Heart left ventricle (tissue), 16 donors: ENCODE results near the gene SDHAF4. TPM values are rescaled to one million over a fixed set of nuclear protein-coding genes. Genes with fewer than 3 reads are reported as not detected.

Experiments used
- ATAC-seq, 4 donors: fragments of 200-7000 bp; cut with Tn5 transposase; one replicate each; pipeline ENCODE4 v1.9.1; 2020 to 2022; ENCODE audit warnings: moderate library complexity in 4 of 4, mild to moderate bottlenecking in 3 of 4, moderate number of reproducible peaks in 1 of 4
- DNase-seq, 5 donors: peaks; one replicate each; pipeline ENCODE4 v3.0.0-alpha.2; 2020
- H3K27ac ChIP-seq, 12 donors: fragments of 200-600 bp; sonication (generic) in 4 of 12; one replicate each; pipeline versions ENCODE4 v1.5.0 to v1.8.0; 2016 to 2022; ENCODE audit warnings: mild to moderate bottlenecking in 2 of 12
- H3K27me3 ChIP-seq, 9 donors: fragments of 200-600 bp; sonication (generic) in 2 of 9; one replicate each; pipeline versions ENCODE4 v1.5.1 to v1.8.0; 2016 to 2022; ENCODE audit warnings: mild to moderate bottlenecking in 3 of 9
- H3K36me3 ChIP-seq, 9 donors: fragments of 200-600 bp; sonication (generic) in 2 of 9; one replicate each; pipeline versions ENCODE4 v1.5.0 to v1.8.0; 2018 to 2022; ENCODE audit warnings: mild to moderate bottlenecking in 2 of 9
- H3K4me1 ChIP-seq, 12 donors: fragments of 200-600 bp; sonication (generic) in 4 of 12; one replicate each; pipeline versions ENCODE4 v1.5.0 to v1.8.0; 2016 to 2022; ENCODE audit warnings: mild to moderate bottlenecking in 3 of 12
- H3K4me3 ChIP-seq, 12 donors: fragments of 200-600 bp; sonication (generic) in 4 of 12; one replicate each; pipeline versions ENCODE4 v1.5.0 to v1.8.0; 2017 to 2022; ENCODE audit warnings: mild to moderate bottlenecking in 9 of 12, moderate library complexity in 4 of 12
- H3K9me3 ChIP-seq, 12 donors: fragments of 200-600 bp; sonication (generic) in 4 of 12; one replicate each; pipeline versions ENCODE4 v1.5.0 to v1.8.0; 2016 to 2022; ENCODE audit warnings: mild to moderate bottlenecking in 1 of 12
- CTCF ChIP-seq, 12 donors: fragments of 200-600 bp; sonication (generic) in 4 of 12; IDR thresholded peaks; one replicate each; pipeline versions ENCODE4 v1.5.0 to v1.8.0; 2018 to 2022; ENCODE audit warnings: antibody characterized with exemption in 12 of 12, mild to moderate bottlenecking in 5 of 12
- POLR2A ChIP-seq, 2 donors: fragments of 450-650 bp; IDR thresholded peaks; one replicate each; pipeline ENCODE4 v1.6.1; 2017; ENCODE audit warnings: antibody characterized with exemption in 2 of 2, mild to moderate bottlenecking in 2 of 2, moderate library complexity in 2 of 2
- WGBS, 4 donors: extraction: QIAGEN DNeasy Blood & Tissue Kit in 2 of 4; methylation state at CpG; one replicate each; pipeline versions ENCODE4 v1.1.5 to v1.1.7; 2013 to 2018; 5-methylcytosine and 5-hydroxymethylcytosine counted together
- intact Hi-C, 10 donors: fragments of 100-400 bp; cut with DNase I; formaldehyde crosslinking; loops; one replicate each; pipeline versions ENCODE4 v1.11.1 to v1.14.2; 2022
- polyA plus RNA-seq, 2 donors: library from polyadenylated mRNA; stranded (reverse); fragments of 200-250 nt; gene quantifications; one replicate each; pipeline ENCODE4 v1.2.3, GENCODE V29; 2013
- total RNA-seq, 9 donors: library from RNA; depleted of rRNA in 2 of 9; stranded (reverse); fragments of >200 nt in 2 of 9; fragmentation: NEBNext Ultra II Directional in 3 of 9; extraction: Animal tissue kit (Norgen Biotek cat#: 25700) in 3 of 9; gene quantifications; one replicate each; pipeline versions ENCODE4 v1.1.0 to v1.2.4, GENCODE V29; 2016 to 2023
- donor health status: ischemic (EF 13 %, LVEDD 7.1; RV severe dilation, severe dysfunction).
- donor health status: healthy with polysubstance abuse.
- donor health status: DM: no; HTN: yes; CAD: no.
- donor health status: DM: no; HTN: no; CAD: no.
- donor health status: ischemic (EF 25% LVEDD 6.9; RV normal size, moderate dysfunction).
- donor health status: ischemic (EF 25% LVEDD 5.7; RV mildly dilated, moderate dysfunction).
- donor health status: healthy.
- donor health status: DM: yes; HTN: yes; CAD: no.
- donor health status: ischemic (EF 35%, LVEDD 5.7; RV mildly dilated, moderate dysfunction).
- donor health status: nonischemic (EF 11% LVEDD 7.7; RV severe dilation, severe dysfunction).
- donor health status: DM: yes; HTN: yes; CAD: no.
- donor health status: PGD.
- donor health status: ischemic (EF 29% LVEDD 5.4; RV normal size, mild dysfunction).
- donor health status: nonischemic (EF 23%, LVEDD 6.1; RV moderate dilation, normal function).

Gene SDHAF4
- total and polyA plus RNA-seq, 11 donors: 7.4 to 32.5 (median 14.3) TPM

- Histone ChIP-seq H3K27ac (no peak overlapping the region), H3K27me3 (no peaks in the 10 kb centered on the region), H3K36me3 (no peaks in the 10 kb centered on the region), H3K9me3 (no peaks in the 10 kb centered on the region), H3K4me3 (no peak overlapping the region), H3K4me1 (no peaks in the 10 kb centered on the region)
- DNase-seq (no peak), ATAC-seq (no peak)
- 64 to 75% (median 69%) methylated on average over 1 of the region's 1 CpG for WGBS, 4 donors
- intact Hi-C loops: no loop called here
- no peak for TF ChIP-seq POLR2A (IDR thresholded peaks at IDR 0.05)
- TF ChIP-seq CTCF (IDR thresholded peaks at IDR 0.05): no peak
These were observed 63.2 kb downstream of the SDHAF4 start for GRCh38 chr6:70629929-70630328.

- ATAC-seq: no peak
- Histone ChIP-seq H3K27me3 (no peaks in the 10 kb centered on the region), H3K9me3 (no peaks in the 10 kb centered on the region), H3K36me3 (no peaks in the 10 kb centered on the region), H3K4me1 (no peaks in the 10 kb centered on the region), H3K4me3 (no peak overlapping the region), H3K27ac (no peak overlapping the region)
- DNase-seq: no peak
- TF ChIP-seq CTCF (IDR thresholded peaks at IDR 0.05) (no peak), POLR2A (IDR thresholded peaks at IDR 0.05) (no peak)
- intact Hi-C loops: no loop called here
- WGBS, 4 donors: 42 to 89% (median 68%) methylated on average over 2 of the region's 2 CpGs
These were observed 67.1 kb downstream of the SDHAF4 start for GRCh38 chr6:70633870-70634269.

GRCh38 chr6:70636596-70636995, 69.9 kb downstream of the SDHAF4 start:
- no peak overlapping the region for H3K27ac ChIP-seq
- TF ChIP-seq POLR2A (IDR thresholded peaks at IDR 0.05) (no peak), CTCF (IDR thresholded peaks at IDR 0.05) (no peak)
- no peak overlapping the region for H3K4me3 ChIP-seq
- H3K36me3 ChIP-seq: no peaks in the 10 kb centered on the region
- intact Hi-C loops: no loop called here
- ATAC-seq (no peak), DNase-seq (no peak)
- WGBS, 4 donors: 92 to 94% (median 93%) methylated on average over 8 of the region's 8 CpGs
- no peaks in the 10 kb centered on the region for H3K27me3 ChIP-seq
- no peaks in the 10 kb centered on the region for H3K4me1 ChIP-seq
- no peaks in the 10 kb centered on the region for H3K9me3 ChIP-seq

GRCh38 chr6:70638468-70638867, 71.7 kb downstream of the SDHAF4 start:
- no peaks in the 10 kb centered on the region for H3K27me3 ChIP-seq
- 90 to 96% (median 94%) methylated on average over 1 of the region's 1 CpG for WGBS, 4 donors

More at GRCh38 chr6:70638468-70638867, 71.7 kb downstream of the SDHAF4 start:
- H3K4me3 ChIP-seq: no peak overlapping the region
- TF ChIP-seq CTCF (IDR thresholded peaks at IDR 0.05) (no peak), POLR2A (IDR thresholded peaks at IDR 0.05) (no peak)
- ATAC-seq (no peak), DNase-seq (no peak)
- H3K36me3 ChIP-seq: no peaks in the 10 kb centered on the region
- no peaks in the 10 kb centered on the region for H3K4me1 ChIP-seq
- no peak overlapping the region for H3K27ac ChIP-seq
- no peaks in the 10 kb centered on the region for H3K9me3 ChIP-seq
- intact Hi-C loops: no loop called here

Other genes starting within 250 kb of the SDHAF4 start
- 10 to 100 TPM in 7 of 9 donors, 1 to 10 TPM in 2; 9.7 to 14.9 (median 13.2) TPM for gene FAM135A, start 153.4 kb upstream of the SDHAF4 start, total RNA-seq
- gene FAM135A, start 153.4 kb upstream of the SDHAF4 start, polyA plus RNA-seq: 1 to 10 TPM; 6.0 to 6.5 TPM
- 10 to 100 TPM; 28.1 to 35.1 (median 29.9) TPM for gene SMAP1, start 101.0 kb downstream of the SDHAF4 start, total RNA-seq
- 10 to 100 TPM; 10.9 to 32.9 TPM for gene SMAP1, start 101.0 kb downstream of the SDHAF4 start, polyA plus RNA-seq